Breast epithelium (tissue), 4 donors: ENCODE data around the gene VAC14. TPM values are rescaled to one million over a fixed set of nuclear protein-coding genes. Genes with fewer than 3 reads are reported as not detected.

Experiments
- DNase-seq, 2 donors: peaks; one replicate each; pipeline ENCODE4 v3.0.0-alpha.2; 2019; ENCODE audit warnings: low spot score in 2 of 2
- H3K27ac ChIP-seq, 2 donors: fragments of 200-600 bp; sonication (generic) in 1 of 2; one replicate each; pipeline ENCODE4 v1.5.1; 2016 to 2019; ENCODE audit warnings: mild to moderate bottlenecking in 1 of 2
- H3K27me3 ChIP-seq, 2 donors: fragments of 200-600 bp; sonication (generic) in 1 of 2; one replicate each; pipeline versions ENCODE4 v1.5.1 to v1.6.0; 2017 to 2019; ENCODE audit warnings: control low read depth in 1 of 2, mild to moderate bottlenecking in 1 of 2
- H3K36me3 ChIP-seq: fragments of 200-600 bp; one replicate; pipeline ENCODE4 v1.5.1; 2019
- H3K4me1 ChIP-seq, 2 donors: fragments of 200-600 bp; sonication (generic); one replicate each; pipeline ENCODE4 v1.5.1; 2016 to 2019; ENCODE audit warnings: control low read depth in 1 of 2
- H3K4me3 ChIP-seq, 3 donors: fragments of 200-600 bp; sonication (generic); 1 replicate in 2 of 3; 2 replicates in 1 of 3; pipeline ENCODE4 v1.5.1; 2016 to 2019; ENCODE audit warnings: mild to moderate bottlenecking in 3 of 3, moderate library complexity in 2 of 3
- H3K9me3 ChIP-seq, 2 donors: fragments of 200-600 bp; sonication (generic) in 1 of 2; one replicate each; pipeline ENCODE4 v1.5.1; 2016 to 2019; ENCODE audit warnings: control low read depth in 1 of 2
- CTCF ChIP-seq, 3 donors: fragments of 450-650 bp; IDR thresholded peaks; one replicate each; pipeline ENCODE4 v1.5.1; 2016 to 2017; ENCODE audit warnings: antibody characterized with exemption in 3 of 3, mild to moderate bottlenecking in 3 of 3, moderate library complexity in 3 of 3
- POLR2A ChIP-seq: fragments of 450-650 bp; IDR thresholded peaks from one replicate; pipeline ENCODE4 v1.6.1; 2016; ENCODE audit warnings: antibody characterized with exemption, mild to moderate bottlenecking, moderate library complexity
- POLR2AphosphoS5 ChIP-seq, 3 donors: sonication (generic); formaldehyde crosslinking; IDR thresholded peaks; one replicate each; pipeline ENCODE4 v1.6.1; 2017; ENCODE audit warnings: antibody characterized with exemption in 3 of 3
- intact Hi-C: fragments of 100-400 bp; cut with DNase I; formaldehyde crosslinking; loops from one replicate; pipeline ENCODE4 v1.15.1; 2023; ENCODE audit warnings: low total_unique reads
- total RNA-seq, 3 donors: library from RNA; depleted of rRNA; stranded (reverse); fragments of >200 nt; gene quantifications; one replicate each; pipeline ENCODE4 v1.1.0, GENCODE V29; 2016

The VAC14 gene
- total RNA-seq, 3 donors from 2014 or later: 26.7 to 29.4 (median 28.5) TPM

GRCh38 chr16:70729292-70729691, 71.7 kb downstream of the VAC14 start:
- Histone ChIP-seq H3K9me3 (no peaks in the 10 kb centered on the region), H3K27ac (no peak overlapping the region), H3K27me3 (no peaks in the 10 kb centered on the region), H3K4me3 (no peak overlapping the region), H3K4me1 (peaks cover 6 to 17% of the 10 kb centered on the region in 2 donors), H3K36me3 (no peaks in the 10 kb centered on the region)
- TF ChIP-seq POLR2AphosphoS5 (IDR thresholded peaks at IDR 0.05): no peak
- TF ChIP-seq POLR2A: no peak
- TF ChIP-seq CTCF (IDR thresholded peaks at IDR 0.05): no peak
- DNase-seq: no peak
- intact Hi-C loops: no loop called here

GRCh38 chr16:70728150-70728549, 72.8 kb downstream of the VAC14 start:
- Histone ChIP-seq H3K27me3 (no peaks in the 10 kb centered on the region), H3K9me3 (no peaks in the 10 kb centered on the region), H3K4me3 (no peak overlapping the region), H3K36me3 (no peaks in the 10 kb centered on the region), H3K27ac (no peak overlapping the region), H3K4me1 (peaks cover 6 to 17% of the 10 kb centered on the region in 2 donors)
- TF ChIP-seq POLR2A (no peak), POLR2AphosphoS5 (IDR thresholded peaks at IDR 0.05) (no peak), CTCF (IDR thresholded peaks at IDR 0.05) (no peak)
- no peak for DNase-seq
- intact Hi-C loops: no loop called here

- no peak overlapping the region for H3K4me3 ChIP-seq
- H3K36me3 ChIP-seq: no peaks in the 10 kb centered on the region
- H3K27me3 ChIP-seq: no peaks in the 10 kb centered on the region
- H3K27ac ChIP-seq: peak overlapping the region; percentile 83 to 93
- intact Hi-C loops: no loop called here
- H3K9me3 ChIP-seq: no peaks in the 10 kb centered on the region
- TF ChIP-seq POLR2A: no peak
- no peak for TF ChIP-seq CTCF (IDR thresholded peaks at IDR 0.05)
- TF ChIP-seq POLR2AphosphoS5 (IDR thresholded peaks at IDR 0.05): no peak
- H3K4me1 ChIP-seq: peaks cover 6 to 17% of the 10 kb centered on the region in 2 donors
- DNase-seq: no peak
Observed at GRCh38 chr16:70726892-70727361, 74.0 kb downstream of the VAC14 start.

GRCh38 chr16:70725912-70726828, 74.8 kb downstream of the VAC14 start:
- intact Hi-C loops: no loop called here
- no peaks in the 10 kb centered on the region for H3K9me3 ChIP-seq
- peak overlapping the region in 1 of 3 donors; percentile 7 for H3K4me3 ChIP-seq
- H3K27me3 ChIP-seq: no peaks in the 10 kb centered on the region
- TF ChIP-seq POLR2AphosphoS5 (IDR thresholded peaks at IDR 0.05): no peak
- no peak for TF ChIP-seq CTCF (IDR thresholded peaks at IDR 0.05)
- no peak for TF ChIP-seq POLR2A
- H3K4me1 ChIP-seq: peaks cover 6 to 17% of the 10 kb centered on the region in 2 donors
- H3K27ac ChIP-seq: peak overlapping the region; percentile 83 to 93
- no peaks in the 10 kb centered on the region for H3K36me3 ChIP-seq
- no peak for DNase-seq
